Measurements from ENCODE around the gene EIF2B4. TPM values are rescaled to one million over a fixed set of nuclear protein-coding genes. Genes with fewer than 3 reads are reported as not detected.
A peak's percentile ranks its signal among the peaks of the same experiment; 100 is the strongest.

EIF2B4 gene
- 26.9 and 27.8 TPM in 2 replicates for total RNA-seq

DNA sequence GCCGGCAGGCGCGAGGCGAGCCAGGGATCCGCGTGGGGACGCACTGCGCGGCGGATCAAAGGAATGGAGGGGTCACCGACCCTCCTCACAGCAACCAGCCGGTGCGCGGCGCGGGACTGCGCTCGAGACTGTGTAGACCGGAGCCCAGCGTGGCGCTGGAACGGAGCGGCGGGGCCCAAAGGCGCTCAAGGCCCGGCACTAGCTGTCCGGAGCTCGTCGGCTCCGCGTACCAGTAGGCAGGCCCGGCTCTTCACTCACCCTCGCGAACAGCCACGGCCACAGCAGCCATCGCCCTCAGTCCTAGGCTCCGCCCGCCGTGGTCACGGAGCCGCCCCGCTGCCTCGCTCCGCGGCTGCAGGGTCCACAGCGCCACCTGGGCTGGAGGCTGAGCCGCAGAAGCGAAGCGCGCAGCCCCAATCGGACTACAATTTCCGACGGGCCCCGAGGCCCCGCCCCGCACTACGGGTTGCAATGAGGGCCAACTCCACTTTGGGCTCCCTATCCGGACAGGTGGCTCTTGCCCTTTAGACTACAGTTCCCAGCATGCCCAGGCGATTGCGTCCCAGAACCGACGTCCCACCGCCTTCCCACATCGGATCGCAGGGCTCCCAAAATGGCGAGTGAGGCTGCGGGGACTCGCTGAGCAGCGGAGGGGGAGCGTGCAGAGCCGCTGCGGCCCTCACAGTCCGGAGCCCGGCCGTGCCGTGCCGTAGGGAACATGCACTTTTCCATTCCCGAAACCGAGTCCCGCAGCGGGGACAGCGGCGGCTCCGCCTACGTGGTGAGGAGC, at the start of gene EIF2B4, which contains the start of gene SNX17:
Gene EIF2B4 (minus strand): TSS at position 313 of the 790 bp plus-strand sequence. CDS start 24 bp downstream, at position 289.
Gene SNX17 (plus strand): TSS at position 591 of the 790 bp plus-strand sequence. CDS start 128 bp downstream, at position 719.
- peak; percentile 96 for DNase-seq (ENCODE audit: low read depth)

DNA sequence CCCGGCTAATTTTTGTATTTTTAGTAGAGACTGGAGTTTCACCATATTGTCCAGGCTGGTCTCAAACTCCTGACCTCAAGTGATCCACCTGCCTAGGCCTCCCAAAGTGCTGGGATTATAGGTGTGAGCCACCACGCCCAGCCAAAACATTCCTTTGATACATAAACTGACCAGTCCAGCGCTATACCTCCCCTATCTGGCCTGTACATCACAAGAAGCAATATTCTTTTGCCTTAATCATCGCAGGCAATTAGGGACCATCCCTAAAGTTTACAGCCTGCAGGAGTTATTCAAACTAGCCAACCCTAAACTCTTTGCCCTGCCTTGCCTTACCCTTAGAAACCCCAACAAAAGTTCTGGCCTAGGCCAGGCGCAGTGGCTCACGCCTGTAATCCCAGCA, 46.0 kb upstream of the EIF2B4 start:
- DNase-seq (ENCODE audit: low read depth) = no peak

- DNase-seq (ENCODE audit: low read depth) = no peak
Observed at GRCh38 chr2:27412419-27413152, 42.4 kb upstream of the EIF2B4 start.

GRCh38 chr2:27409321-27410073, 39.4 kb upstream of the EIF2B4 start, which contains the start of gene PPM1G:
Gene PPM1G, minus strand, starts transcription at chr2:27409591. Its CDS starts 169 bp downstream, at chr2:27409422.
- DNase-seq (ENCODE audit: low read depth) = peak; percentile 80

DNA sequence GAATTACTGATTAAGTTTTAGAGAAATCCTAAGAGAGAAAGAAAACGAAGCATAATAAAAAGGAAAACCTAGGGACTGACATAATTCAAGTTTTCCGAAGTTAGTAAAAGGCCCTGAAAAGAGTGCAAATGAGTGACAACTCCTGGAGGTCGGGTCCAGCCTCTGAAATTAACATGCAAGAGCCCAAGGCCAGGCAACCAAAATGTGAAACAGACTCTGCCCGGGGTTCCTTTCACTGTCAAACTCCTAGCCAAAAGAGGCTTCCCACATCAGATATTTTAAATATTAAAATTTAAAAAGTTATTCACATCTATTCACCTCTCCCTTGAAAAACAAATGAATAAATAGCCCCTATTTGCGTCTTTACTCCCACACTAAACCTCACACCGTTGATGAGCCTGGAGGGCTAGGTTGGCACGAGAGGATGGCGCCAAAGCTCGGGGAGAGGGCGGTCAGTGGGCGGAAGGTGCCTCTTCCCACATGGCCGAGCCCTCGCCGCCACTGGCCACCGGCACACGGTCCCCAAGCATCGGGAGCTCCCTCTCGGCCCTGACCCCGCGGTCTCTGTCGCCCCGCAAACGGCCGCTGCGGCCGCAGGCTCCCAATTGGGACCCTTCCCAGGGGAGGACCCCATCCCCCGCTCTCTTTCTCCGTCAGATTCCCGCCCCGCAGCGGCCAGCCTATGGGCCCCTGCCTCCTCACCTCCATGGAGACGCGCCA, 38.6 kb upstream of the EIF2B4 start:
- DNase-seq (ENCODE audit: low read depth) = no peak

DNA sequence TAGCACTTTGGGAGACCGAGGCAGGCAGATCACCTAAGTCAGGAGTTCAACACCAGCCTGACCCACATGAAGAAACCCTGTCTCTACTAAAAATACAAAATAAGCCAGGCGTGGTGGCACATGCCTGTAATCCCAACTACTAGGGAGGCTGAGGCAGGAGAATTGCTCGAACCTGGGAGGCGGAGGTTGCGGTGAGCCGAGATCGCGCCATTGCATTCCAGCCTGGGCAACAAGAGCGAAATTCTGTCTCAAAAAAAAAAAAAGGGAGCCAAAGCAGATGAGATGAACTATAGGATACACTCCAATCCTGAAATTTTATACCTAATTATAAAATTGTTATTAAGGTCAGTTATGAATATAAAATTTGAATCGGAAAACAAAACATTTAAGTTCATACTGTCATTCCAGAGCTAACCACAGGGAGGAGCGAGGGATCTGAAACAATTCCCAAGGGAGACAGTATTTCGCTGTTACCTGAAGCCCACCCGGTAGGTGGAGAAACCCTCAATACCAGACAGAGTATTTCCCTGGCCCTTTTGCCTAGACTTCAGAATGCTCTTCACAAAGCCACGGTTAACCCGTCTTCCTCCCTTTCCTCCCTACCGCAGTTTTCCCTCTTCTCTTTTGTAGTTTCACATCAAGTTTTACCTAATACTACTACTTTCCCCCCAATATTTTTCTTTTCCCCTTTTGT, 37.8 kb upstream of the EIF2B4 start:
- peak; percentile 63 for DNase-seq (ENCODE audit: low read depth)

DNA sequence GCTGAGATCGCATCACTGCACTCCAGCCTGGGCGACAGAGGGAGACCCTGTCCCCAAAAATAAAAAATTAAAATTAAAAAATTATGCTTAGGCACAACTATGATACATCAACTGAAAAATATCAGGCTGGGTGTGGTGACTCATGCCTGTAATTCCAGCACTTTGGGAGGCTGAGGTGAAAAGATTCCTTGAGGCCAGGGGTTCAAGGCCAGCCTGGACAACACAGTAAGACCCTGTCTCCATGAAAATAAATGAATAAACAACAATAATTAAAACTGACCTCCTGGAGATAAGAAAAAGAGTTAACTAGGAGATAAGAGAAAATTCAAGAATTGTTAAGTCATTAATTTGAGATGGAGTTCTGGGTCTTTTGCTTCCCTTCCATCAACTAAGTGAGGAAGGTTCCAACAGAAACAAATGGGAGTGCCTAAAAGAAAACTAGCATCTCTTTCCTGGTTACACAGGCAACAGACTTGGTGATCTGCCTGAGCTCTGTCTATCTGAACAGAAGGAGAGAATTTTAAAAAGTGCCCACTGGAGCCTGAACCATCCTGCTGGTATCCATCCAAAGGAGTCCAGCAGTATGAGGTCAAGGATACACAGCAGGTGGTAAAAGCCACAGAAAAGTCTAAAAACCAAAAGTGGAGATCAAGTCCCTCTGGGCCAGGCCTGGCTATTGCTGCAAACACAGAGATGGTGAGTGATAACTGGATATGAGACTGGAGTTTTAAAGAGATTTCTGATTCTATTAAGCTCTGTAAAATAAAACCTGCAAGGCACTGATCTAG, 30.4 kb upstream of the EIF2B4 start:
- no peak for DNase-seq (ENCODE audit: low read depth)

DNA sequence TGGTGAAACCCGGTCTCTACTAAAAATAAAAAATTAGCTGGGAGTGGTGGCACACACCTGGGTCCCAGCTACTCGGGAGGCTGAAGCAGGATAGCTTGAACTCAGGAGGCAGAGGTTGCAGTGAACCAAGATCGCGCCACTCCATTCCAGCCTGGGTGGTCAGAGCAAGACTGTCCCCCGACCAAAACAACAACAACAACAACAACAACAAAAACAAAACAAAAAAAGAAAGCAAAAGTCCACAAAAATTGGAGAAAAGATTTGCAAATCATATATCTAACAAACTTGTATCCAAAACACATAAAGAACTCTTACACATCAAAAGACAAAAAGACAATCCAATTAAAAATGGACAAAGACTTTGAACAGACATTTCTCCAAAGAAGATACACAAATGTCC, 28.8 kb upstream of the EIF2B4 start:
- DNase-seq (ENCODE audit: low read depth) = no peak

GRCh38 chr2:27393225-27393624, 23.1 kb upstream of the EIF2B4 start:
- no peak for DNase-seq (ENCODE audit: low read depth)

DNA sequence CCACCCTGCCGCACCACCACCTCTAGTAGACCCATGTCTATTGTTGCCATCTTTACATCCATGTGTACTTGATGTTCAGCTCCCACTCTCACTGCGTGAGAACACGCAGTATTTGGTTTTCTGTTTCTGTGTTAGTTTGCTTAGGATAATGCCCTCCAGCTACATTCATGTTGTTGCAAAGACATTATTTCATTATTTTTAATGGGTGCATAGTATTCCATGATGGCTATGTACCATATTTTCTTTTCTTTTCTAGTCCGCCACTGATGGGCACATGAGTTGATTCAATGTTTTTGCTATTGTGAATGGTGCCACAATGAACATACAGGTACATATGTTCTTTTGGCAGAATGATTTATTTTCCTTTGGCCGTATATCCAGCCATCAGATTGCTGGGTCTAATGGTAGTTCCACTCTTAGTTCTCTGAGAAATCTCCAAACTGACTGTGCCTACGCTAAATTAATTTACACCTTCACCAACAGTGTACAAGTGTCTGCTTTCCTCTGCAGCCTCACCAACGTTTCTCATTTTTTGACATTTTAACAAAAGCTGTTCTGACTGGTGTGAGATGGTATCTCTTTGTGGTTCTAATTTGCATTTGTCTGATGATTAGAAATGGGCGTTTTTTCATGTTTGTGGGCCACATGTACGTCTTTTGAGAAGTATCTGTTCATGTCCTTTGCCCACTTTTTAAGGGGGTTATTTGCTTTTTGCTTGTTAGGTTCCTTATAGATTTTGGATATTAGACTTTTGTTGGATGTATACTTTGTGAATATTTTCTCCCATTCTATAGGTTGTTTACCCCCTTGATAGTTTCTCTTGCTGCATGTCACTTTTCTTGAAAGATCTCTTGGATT, 20.9 kb upstream of the EIF2B4 start:
- DNase-seq (ENCODE audit: low read depth) = no peak

GRCh38 chr2:27381577-27382181, 11.5 kb upstream of the EIF2B4 start:
- no peak for DNase-seq (ENCODE audit: low read depth)

GRCh38 chr2:27380626-27381545, 10.7 kb upstream of the EIF2B4 start, which contains the start of gene ZNF513:
Gene ZNF513, minus strand, starts transcription at chr2:27380734. Its CDS starts 208 bp downstream, at chr2:27380526.
- DNase-seq (ENCODE audit: low read depth) = peak; percentile 82

DNA sequence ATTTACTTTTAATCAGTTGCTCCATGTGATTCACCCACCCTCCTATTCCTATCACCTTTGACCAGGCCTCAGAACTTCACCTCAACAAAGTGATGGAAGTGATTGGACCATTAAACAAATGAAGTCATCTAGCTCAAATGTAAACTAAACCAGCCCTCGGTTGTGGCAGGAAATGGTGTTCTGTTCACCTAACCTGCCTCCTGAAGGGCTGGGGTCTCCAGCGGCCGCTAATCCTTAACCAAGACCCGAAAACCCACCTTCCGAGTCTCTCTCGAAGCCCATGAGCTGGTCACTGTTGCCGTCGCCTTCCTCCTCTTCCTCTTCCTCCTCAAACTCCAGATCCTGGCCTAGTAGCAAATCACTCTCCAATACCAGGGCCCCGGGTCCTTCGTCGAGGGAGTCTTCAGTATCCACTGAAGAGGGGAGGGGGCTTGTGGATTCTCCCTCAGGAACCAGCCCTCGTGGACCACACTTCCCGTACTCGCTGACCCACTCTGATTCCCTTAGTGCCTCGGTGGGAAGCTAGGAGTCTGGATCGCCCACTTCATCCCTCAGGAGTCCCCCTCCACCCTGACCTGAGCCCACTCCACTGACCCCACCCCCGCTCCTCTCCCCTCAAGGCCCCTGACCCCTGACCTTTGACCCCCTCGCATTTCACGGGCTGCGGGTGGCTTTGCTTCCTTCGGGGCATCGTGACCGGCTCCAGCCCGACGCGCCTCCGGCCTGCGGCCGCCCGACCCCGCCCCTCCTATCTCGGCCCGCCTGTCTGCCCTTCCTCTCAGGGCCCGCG, 9.9 kb upstream of the EIF2B4 start:
- DNase-seq (ENCODE audit: low read depth) = peak; percentile 69

- DNase-seq (ENCODE audit: low read depth) = no peak
Observed at GRCh38 chr2:27379383-27379835, 9.3 kb upstream of the EIF2B4 start.

GRCh38 chr2:27378809-27379290, 8.7 kb upstream of the EIF2B4 start:
- no peak for DNase-seq (ENCODE audit: low read depth)

DNA sequence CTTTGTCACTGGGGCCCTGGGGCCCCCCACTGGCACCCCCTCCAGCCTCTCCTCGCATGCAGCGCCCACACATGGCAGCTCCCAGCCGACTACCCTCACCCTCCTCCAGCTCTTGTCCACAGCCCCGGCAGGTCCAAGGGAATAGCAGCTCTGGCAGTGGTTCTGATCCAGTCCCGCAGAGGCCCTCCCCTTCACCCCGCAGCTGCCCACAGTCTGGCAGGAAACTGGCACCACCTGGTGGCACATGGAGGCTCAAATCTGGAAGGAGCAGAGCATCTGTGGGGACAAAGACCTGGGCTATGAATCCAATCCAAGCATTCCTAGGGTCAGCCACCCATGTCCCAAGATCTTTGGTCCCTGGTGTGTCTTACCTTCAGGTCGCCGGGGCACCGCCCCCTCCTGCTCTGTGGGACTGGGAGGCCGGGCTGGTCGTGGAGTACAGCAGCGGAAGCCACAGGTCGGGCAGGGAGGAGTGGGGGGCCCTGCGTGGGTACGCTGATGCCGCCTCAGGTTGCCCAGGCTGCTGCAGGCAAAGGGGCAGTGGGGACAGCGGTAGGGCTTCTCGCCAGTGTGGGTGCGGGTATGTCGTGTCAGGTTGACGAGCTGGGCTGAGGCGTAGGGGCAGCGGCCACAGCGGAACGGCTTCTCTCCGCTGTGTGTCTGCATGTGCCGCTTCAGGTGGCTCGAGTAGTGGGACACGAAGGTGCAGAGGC, 8.1 kb upstream of the EIF2B4 start:
- peak; percentile 30 for DNase-seq (ENCODE audit: low read depth)
